NCI-H460 (cell line): ENCODE results near the gene CTIF. TPM values are rescaled to one million over a fixed set of nuclear protein-coding genes. Genes with fewer than 3 reads are reported as not detected.
A peak's percentile ranks its signal among the peaks of the same experiment; 100 is the strongest.

Experiments used
- DNase-seq: peaks from one replicate; pipeline ENCODE4 v3.0.0-alpha.2; 2016; ENCODE audit warnings: low read depth; ENCODE audit errors: extremely low read depth
- small RNA-seq, 2 experiments: library from RNA; depleted of rRNA; stranded (forward); fragments of <200 nt; gene quantifications; one replicate each; pipeline ENCODE3, GENCODE V24; 2014
- total RNA-seq: library from RNA; depleted of rRNA; stranded (reverse); fragments of >200 nt; shearing (Covaris generic); gene quantifications from 2 replicates; pipeline ENCODE4 v1.2.3, GENCODE V29; 2014; rRNA removed

The CTIF gene
- total RNA-seq, 1 experiment from 2014 or later, result 57.0 TPM

DNA sequence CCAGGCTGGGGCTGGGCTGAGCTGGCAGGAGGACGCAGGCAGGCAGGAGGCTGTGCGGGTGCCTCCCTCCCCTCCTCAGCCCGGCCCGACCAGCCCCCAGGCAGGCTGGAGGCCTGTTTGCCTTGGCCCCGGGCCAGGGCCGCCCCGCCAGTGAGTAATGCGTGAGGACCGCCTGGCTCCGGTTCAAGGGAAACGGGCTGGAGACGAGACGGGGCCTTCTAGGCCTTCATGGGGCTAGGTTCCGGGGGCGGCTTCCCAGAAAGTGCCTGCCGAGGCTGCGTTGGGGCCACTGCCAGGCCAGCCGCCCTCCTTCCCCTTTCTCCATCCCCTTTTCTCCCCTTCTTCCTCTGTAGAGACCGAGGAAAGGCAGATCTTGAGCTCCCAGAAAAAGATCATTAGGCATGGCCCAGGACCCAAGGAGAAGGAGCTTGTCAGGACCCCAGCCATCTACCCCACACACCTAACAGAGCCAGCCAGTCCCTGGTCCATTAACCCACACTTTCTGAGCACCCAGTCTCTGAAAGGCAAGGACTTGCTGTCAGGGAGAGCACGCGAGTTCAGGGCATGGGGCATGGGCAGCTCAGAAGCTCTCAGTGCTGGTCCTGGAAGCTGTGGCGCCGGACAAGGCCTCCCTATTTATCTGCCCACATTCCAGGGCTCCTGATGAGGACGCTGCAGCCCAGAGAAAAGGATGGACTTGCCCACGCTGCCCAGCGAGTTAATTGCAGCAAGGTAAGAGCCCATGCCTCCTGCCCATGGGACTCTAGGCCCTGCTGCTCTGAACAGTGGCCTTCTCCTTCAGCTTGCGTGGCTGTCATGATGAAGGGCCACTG, 363.4 kb downstream of the CTIF start:
- peak; percentile 18 for DNase-seq

DNA sequence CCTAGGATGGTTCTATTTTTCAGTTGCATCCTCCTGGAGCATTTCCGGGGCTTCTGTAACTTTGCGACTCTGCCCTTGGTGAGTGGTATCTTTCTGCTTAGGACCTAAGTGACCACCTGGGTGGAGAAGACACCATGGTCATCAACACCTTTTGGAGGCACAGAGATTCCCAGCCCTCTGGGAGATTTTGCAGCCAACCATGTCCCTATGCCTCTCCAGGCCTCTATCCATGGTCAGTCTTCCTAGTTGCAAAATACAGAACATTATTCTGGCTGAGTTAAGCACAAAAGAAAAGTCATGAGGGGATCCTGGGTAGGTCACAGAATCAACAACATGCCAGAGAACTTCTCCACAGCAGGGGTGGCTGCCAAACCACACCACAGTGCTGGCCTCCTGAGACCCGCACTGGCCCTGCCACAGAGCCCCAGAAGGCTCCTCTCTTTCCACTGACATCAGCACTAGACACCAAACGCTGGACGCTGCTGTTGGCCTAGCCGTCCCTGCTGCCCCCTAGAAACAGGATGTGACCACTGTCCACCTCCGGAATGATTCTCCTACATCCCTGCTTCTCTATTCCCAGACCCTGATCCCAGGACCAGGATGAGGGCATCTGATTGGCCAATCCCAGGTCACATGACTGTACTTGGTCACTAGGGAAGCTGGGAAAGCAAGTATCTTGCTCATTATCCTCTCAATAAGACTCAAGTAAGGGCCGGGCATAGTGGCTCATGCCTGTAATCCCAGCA, 364.2 kb downstream of the CTIF start:
- no peak for DNase-seq

DNA sequence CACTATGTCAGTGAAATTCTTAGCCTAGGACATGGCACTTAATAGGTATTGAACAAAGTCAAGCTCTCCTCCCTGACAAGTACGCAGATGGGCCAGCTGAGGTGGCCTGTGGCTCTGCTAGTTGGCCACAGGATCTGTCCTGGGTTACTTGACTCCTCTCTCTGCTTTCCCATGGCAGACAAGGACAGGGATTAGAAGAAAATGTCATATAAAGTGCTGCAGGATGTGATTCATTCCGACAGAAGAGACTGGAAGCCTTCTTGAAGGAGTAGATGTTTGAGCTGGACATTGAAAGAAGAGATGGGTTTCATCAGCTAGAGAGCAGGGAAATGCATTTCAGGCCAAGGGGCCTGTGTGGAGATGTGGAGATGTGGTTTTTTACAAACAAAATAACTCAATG, 365.3 kb downstream of the CTIF start:
- DNase-seq, result no peak

DNA sequence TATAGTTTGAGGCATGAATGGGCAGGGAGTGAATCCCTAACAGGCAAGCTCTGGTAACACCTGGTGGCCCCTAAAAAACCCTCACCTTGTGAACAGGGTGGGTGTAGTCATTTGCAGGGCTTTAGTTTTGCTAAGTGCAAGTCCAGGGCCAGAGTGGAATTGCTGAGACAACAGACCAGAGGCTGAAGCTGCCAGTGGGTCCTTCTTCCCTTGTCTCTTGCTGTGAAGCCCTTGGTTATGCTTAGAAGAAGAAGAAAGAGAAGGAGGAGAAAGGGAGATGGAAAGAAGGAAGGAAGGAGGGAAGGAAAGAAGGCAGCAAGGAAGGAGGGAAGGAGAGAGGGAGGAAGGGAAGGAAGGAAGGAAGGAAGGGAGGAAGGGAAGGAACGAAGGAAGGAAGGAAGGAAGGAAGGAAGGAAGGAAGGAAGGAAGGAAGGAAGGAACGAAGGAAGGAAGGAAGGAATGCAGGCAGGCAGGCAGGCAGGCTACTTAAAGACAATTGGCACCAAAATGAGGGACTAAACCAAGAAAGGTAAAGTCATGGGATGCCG, 366.1 kb downstream of the CTIF start:
- no peak for DNase-seq

DNA sequence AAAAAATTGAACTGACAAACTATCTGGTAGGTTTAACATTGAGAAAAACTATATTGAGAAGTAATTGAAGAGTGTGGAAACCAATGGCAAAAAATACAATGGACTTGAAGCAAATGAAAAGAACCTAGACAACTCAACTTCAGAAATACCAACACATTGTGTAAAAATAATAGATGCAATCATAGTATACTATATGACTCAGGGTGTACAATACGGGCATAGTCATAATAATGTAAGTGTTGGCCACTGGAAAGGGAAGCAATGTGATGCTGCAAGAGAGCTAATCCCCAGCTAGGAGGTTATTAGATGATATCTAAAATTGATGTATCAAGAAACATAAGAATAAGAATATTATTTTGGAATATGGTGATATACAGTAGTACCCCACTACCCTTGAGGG, 366.7 kb downstream of the CTIF start:
- no peak for DNase-seq

DNA sequence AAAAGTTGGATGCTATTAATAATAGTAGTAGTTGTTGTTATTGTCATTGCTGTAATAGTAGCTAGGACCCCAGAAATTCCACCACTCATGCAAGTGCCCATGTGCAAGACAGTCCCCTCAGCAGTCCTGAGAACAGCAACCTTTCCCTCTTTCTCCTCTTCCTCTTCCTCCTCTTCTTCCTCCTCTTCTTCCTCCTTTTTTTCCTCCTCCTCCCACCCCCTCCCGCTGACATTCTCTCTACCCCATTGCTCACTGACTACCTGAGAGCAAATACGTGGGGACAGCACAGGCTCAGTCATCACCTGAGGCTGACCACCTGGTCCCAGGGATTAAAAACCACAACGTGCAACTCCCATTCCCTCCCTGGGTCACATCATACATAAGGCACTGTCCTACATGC, 370.1 kb downstream of the CTIF start:
- DNase-seq, result no peak

DNA sequence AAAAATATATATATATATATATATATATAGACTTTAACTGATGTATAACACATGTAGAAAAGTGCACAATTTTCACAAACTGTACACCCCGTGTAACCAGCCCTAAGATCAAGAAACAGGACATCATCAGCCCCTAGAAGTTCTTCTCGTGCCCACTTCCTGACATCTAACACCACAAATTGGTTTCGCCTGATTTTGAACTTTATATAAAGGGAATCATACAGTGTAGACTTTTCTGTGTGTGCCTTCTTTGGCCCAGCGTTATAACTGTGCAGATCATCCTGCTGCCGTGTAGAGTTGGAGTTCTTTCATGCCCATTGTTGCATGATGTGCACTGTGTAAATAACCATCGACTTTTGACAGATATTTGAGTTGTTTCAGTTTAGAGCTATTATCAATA, 370.9 kb downstream of the CTIF start:
- DNase-seq, result no peak

DNA sequence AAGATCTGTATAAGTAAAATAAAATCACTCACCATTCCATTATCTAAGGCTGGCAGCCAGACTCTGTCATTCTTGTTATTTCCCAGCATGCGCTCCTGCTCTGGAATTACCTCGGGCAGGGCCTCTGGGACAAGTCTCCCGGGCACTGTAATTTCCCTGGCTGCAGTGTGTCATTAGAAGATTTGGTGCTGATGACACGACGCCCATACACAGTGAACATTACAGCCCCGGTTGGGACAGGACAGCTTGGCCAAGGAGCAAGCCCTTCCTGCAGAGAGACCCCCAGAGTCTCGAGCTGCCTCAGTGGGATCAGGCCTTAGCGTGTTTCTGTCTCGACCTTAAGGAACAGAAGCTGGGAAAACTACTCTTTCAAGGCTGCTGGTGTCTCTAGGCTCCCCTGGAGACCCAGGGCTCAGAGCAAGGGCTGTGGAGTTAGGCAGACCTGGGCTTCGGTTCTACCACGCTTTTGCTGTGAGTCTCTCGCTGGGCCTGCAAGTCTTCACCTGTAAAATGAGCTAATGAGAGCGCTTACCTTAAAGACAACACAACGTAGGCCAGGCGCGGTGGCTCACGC, 372.2 kb downstream of the CTIF start:
- DNase-seq, result no peak

Small RNA genes within 50 kb of the gene (small RNA-seq; reads per million reads assigned to genes)
- 0 reads per million in 2 experiments for gene MIR4743

Other genes with a start within 250 kb of the CTIF start
- gene ZBTB7C, start 129.6 kb upstream of the CTIF start, total RNA-seq, result 0.09 and 0.35 TPM in 2 replicates